ENCODE data around the gene TNS4. TPM values are rescaled to one million over a fixed set of nuclear protein-coding genes. Genes with fewer than 3 reads are reported as not detected.

Gene TNS4
- total RNA-seq, 1 experiment from 2014 or later, result 36.6 TPM

DNA sequence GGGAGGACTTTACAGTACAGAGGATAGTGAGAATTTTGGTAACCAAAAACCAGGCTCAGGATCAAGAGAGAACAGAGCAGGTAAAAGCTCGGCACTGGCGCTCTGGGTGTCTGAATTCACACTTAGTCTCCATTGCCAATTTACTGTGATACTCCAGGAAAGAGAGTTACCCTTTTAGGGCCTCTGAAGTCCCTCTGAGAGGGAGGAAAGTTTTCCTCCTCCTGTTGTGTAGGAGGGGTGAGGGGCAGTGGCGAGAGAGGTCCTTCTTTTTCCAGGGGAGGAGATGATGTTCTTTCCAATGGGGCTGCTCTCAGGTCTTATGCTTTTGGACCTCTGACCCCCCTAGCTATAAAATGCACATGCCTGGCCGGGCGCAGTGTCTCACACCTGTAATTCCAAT, 5.4 kb upstream of the TNS4 start:
- Histone ChIP-seq H3K27me3 (ENCODE audit: insufficient read depth, low read length) (no peaks in the 10 kb centered on the region), H3K27ac (ENCODE audit: low read depth, low read length) (no peak overlapping the region), H3K9me2 (ENCODE audit: insufficient read depth) (no peaks in the 10 kb centered on the region), H3K9ac (ENCODE audit: low read length) (no peak overlapping the region), H3K4me2 (ENCODE audit: low read length) (no peak overlapping the region), H3K4me1 (ENCODE audit: control insufficient read depth in 1 of 2, insufficient read depth in 2 of 2, low read length in 2 of 2) (peaks cover 27 to 38% of the 10 kb centered on the region in 2 experiments), H4K20me1 (ENCODE audit: insufficient read depth) (no peaks in the 10 kb centered on the region), H3K79me2 (ENCODE audit: insufficient read depth, low read length) (no peaks in the 10 kb centered on the region), H3K4me3 (replicated peaks in 1 of 2; ENCODE audit: low read depth in 1 of 2, low read length in 2 of 2) (no peak overlapping the region), H2AFZ (ENCODE audit: low read depth, low read length, poor library complexity, severe bottlenecking) (no peak overlapping the region), H3K36me3 (ENCODE audit: control insufficient read depth in 1 of 2, insufficient read depth in 2 of 2, low read length in 2 of 2) (no peaks in the 10 kb centered on the region), H3K9me3 (ENCODE audit: control insufficient read depth in 1 of 2, insufficient read depth in 1 of 2, low read depth in 1 of 2, low read length in 2 of 2) (no peaks in the 10 kb centered on the region)
- intact Hi-C loops (cut with micrococcal nuclease), result no loop called here
- DNase-seq (ENCODE audit: low read depth, low spot score) (no peak), ATAC-seq (no peak)
- ChIA-PET CTCF (no interaction called here), RAD21 (ENCODE audit: low non-redundant PET in 1 of 2, low total read pairs in 2 of 2, uncharacterized antibody in 2 of 2, unreplicated experiment in 2 of 2) (no interaction called here), POLR2A (interaction anchor here (1.0 to 1.5 kb wide), 2 partner anchors 9 to 10 kb away, joined by 3 to 9 read pairs; no protein-coding TSS in a partner anchor)
- no TSS peak for BruUV-seq (replicated peaks)
- TF ChIP-seq SIN3A (IDR thresholded peaks at IDR 0.05; ENCODE audit: low read depth) (no peak), ZFX (IDR thresholded peaks at IDR 0.05) (no peak)

DNA sequence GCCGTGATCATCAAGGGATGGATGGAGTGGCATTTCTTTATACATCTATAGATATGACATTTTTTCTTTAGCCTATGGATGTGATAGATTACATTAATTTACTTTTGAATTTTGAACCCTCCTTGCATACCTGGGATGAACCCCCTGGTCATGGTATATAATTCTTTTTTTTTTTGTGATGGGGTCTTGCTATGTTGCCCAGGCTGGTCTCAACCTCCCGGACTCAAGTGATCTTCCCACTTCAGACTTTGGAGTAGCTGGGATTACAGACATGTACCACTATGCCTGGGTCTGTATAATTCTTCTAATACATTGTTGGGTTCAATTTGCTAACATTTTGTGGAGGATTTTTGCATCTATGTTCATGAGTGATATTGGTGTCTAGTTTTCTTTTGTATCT, 1.7 kb upstream of the TNS4 start:
- H3K4me2 ChIP-seq (ENCODE audit: low read length), result no peak overlapping the region
- intact Hi-C loops (cut with micrococcal nuclease), result no loop called here
- no peak overlapping the region for H3K9ac ChIP-seq (ENCODE audit: low read length)
- peaks cover 25 to 50% of the 10 kb centered on the region in 2 experiments for H3K4me1 ChIP-seq (ENCODE audit: control insufficient read depth in 1 of 2, insufficient read depth in 2 of 2, low read length in 2 of 2)
- no peaks in the 10 kb centered on the region for H4K20me1 ChIP-seq (ENCODE audit: insufficient read depth)
- no peaks in the 10 kb centered on the region for H3K36me3 ChIP-seq (ENCODE audit: control insufficient read depth in 1 of 2, insufficient read depth in 2 of 2, low read length in 2 of 2)
- H3K4me3 ChIP-seq (replicated peaks in 1 of 2; ENCODE audit: low read depth in 1 of 2, low read length in 2 of 2), result no peak overlapping the region
- no peaks in the 10 kb centered on the region for H3K9me2 ChIP-seq (ENCODE audit: insufficient read depth)
- peaks cover 30% of the 10 kb centered on the region for H3K79me2 ChIP-seq (ENCODE audit: insufficient read depth, low read length)
- ChIA-PET POLR2A (interaction anchor here (2.5 kb wide), 1 partner anchor 10 kb away, joined by 7 read pairs; no protein-coding TSS in a partner anchor), RAD21 (ENCODE audit: low non-redundant PET in 1 of 2, low total read pairs in 2 of 2, uncharacterized antibody in 2 of 2, unreplicated experiment in 2 of 2) (no interaction called here), CTCF (no interaction called here)
- ATAC-seq, result no peak
- H2AFZ ChIP-seq (ENCODE audit: low read depth, low read length, poor library complexity, severe bottlenecking), result no peak overlapping the region
- no TSS peak for BruUV-seq (replicated peaks)
- no peak for TF ChIP-seq FOSL1 (IDR thresholded peaks at IDR 0.05; ENCODE audit: low read depth)
- TF ChIP-seq, protein P1, sequence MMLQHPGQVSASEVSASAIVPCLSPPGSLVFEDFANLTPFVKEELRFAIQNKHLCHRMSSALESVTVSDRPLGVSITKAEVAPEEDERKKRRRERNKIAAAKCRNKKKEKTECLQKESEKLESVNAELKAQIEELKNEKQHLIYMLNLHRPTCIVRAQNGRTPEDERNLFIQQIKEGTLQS (IDR thresholded peaks at IDR 0.05), result no peak
- no peak for TF ChIP-seq ZFX (IDR thresholded peaks at IDR 0.05)
- no peak for TF ChIP-seq SIN3A (IDR thresholded peaks at IDR 0.05; ENCODE audit: low read depth)
- TF ChIP-seq CBX3 (IDR thresholded peaks at IDR 0.05; ENCODE audit: low read depth), result no peak
- TF ChIP-seq, protein P2, sequence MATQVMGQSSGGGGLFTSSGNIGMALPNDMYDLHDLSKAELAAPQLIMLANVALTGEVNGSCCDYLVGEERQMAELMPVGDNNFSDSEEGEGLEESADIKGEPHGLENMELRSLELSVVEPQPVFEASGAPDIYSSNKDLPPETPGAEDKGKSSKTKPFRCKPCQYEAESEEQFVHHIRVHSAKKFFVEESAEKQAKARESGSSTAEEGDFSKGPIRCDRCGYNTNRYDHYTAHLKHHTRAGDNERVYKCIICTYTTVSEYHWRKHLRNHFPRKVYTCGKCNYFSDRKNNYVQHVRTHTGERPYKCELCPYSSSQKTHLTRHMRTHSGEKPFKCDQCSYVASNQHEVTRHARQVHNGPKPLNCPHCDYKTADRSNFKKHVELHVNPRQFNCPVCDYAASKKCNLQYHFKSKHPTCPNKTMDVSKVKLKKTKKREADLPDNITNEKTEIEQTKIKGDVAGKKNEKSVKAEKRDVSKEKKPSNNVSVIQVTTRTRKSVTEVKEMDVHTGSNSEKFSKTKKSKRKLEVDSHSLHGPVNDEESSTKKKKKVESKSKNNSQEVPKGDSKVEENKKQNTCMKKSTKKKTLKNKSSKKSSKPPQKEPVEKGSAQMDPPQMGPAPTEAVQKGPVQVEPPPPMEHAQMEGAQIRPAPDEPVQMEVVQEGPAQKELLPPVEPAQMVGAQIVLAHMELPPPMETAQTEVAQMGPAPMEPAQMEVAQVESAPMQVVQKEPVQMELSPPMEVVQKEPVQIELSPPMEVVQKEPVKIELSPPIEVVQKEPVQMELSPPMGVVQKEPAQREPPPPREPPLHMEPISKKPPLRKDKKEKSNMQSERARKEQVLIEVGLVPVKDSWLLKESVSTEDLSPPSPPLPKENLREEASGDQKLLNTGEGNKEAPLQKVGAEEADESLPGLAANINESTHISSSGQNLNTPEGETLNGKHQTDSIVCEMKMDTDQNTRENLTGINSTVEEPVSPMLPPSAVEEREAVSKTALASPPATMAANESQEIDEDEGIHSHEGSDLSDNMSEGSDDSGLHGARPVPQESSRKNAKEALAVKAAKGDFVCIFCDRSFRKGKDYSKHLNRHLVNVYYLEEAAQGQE (IDR thresholded peaks at IDR 0.05; ENCODE audit: low read depth), result no peak
- H3K27me3 ChIP-seq (ENCODE audit: insufficient read depth, low read length), result no peaks in the 10 kb centered on the region
- no peaks in the 10 kb centered on the region for H3K9me3 ChIP-seq (ENCODE audit: control insufficient read depth in 1 of 2, insufficient read depth in 1 of 2, low read depth in 1 of 2, low read length in 2 of 2)
- H3K27ac ChIP-seq (ENCODE audit: low read depth, low read length), result no peak overlapping the region
- DNase-seq (ENCODE audit: low read depth, low spot score), result no peak
